ENCODE measurements around the gene C14orf180. TPM values are rescaled to one million over a fixed set of nuclear protein-coding genes. Genes with fewer than 3 reads are reported as not detected.

The C14orf180 gene
- total and polyA plus RNA-seq, 2 of the 8 experiments (the other 6 are each of a cell fraction or from before 2014, with no cell fraction given): not detected

DNA sequence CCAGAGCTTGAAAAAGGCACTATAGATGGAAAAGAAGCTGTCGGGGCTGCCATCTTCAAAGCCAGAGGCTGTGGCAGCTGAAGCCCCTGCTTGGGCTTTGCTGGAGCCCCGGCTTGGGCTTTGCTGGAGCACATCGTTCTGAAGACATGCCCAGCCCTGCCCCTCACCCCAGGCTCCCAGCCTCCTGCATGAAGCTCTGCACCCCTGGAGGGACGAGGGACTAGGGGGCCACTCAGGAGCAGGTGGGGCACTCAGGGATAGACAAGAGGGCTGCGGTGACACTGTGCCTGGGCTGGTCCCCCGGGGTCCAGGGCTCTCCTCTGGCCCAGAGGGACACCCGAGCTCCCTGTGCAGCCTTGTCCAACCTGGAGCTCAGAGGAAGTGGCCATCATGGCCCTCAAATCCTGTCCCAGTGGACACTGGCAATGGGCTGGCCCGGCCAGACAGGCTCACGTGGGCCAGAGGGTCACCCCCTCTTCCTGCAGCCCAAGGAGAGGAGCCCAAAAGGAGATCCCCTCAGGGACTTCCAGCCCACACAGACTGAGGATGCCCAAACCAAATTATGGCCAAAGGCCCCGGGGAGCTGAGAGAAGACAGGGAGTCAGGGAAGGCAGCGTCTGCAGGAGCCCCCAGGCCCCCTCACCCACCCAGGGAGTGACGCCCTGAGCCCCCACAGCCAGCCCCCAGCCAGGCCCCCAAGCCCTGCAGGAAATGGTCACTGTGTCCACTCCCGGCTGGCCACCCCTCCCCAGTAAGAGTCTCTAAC is 23.1 kb upstream of the C14orf180 start:
- H2AK5ac ChIP-seq (ENCODE audit: low read depth, low read length): no peak overlapping the region
- no peak overlapping the region for H3K27ac ChIP-seq (ENCODE audit: low read depth, low read length)
- H3K79me2 ChIP-seq (ENCODE audit: control insufficient read depth in 1 of 2, insufficient read depth in 2 of 2, low read length in 2 of 2): no peaks in the 10 kb centered on the region
- H3K4me1 ChIP-seq (replicated peaks in 1 of 4; ENCODE audit: control insufficient read depth in 3 of 4, insufficient read depth in 4 of 4, low read length in 3 of 4): no peaks in the 10 kb centered on the region
- H3K9me3 ChIP-seq (ENCODE audit: insufficient read depth in 2 of 2, low read depth in 1 of 2, low read length in 1 of 2): no peaks in the 10 kb centered on the region
- no peaks in the 10 kb centered on the region for H3K36me3 ChIP-seq (ENCODE audit: control insufficient read depth in 2 of 4, insufficient read depth in 4 of 4, low read length in 3 of 4)
- WGBS, 2 experiments (ENCODE audit: extremely low coverage in 1 of 2, insufficient coverage in 1 of 2, insufficient read length in 1 of 2, insufficient replicate concordance in 2 of 2, low coverage in 1 of 2, low lambda C conversion rate in 2 of 2, missing lambda C conversion rate in 1 of 2): 90% methylated on average over 11 of the region's 13 CpGs; no CpG with 5 or more reads in 1 of the 2 experiments
- no peak overlapping the region for H2BK5ac ChIP-seq (ENCODE audit: low read depth, low read length)
- H3K14ac ChIP-seq (ENCODE audit: insufficient read length): no peak overlapping the region
- no peak overlapping the region for H3K4me3 ChIP-seq (ENCODE audit: extremely low read depth in 1 of 4, insufficient read depth in 2 of 4, low read depth in 3 of 4, low read length in 4 of 4)
- no peak overlapping the region for H3K9ac ChIP-seq (replicated peaks in 1 of 4; ENCODE audit: extremely low read depth in 1 of 4, low read depth in 3 of 4, low read length in 3 of 4)
- no peak overlapping the region for H3K4me2 ChIP-seq (ENCODE audit: insufficient read depth in 1 of 2, low read depth in 2 of 2, low read length in 2 of 2)
- H2BK20ac ChIP-seq (ENCODE audit: low read length): no peak overlapping the region
- FAIRE-seq (no peak), DNase-seq (ENCODE audit: low read depth in 1 of 2, low spot score in 2 of 2) (no peak)
- no peak overlapping the region for H3K23ac ChIP-seq (ENCODE audit: insufficient read length)
- ChIA-PET CTCF (ENCODE audit: partially characterized antibody) (interaction anchor here (0.6 to 3.2 kb wide), 6 partner anchors 8 to 479 kb away, joined by 3 to 13 read pairs (median 3); no protein-coding TSS in a partner anchor), POLR2A (ENCODE audit: partially characterized antibody) (interaction anchor here (1.5 kb wide), 1 partner anchor 8 kb away, joined by 3 read pairs; no protein-coding TSS in a partner anchor)
- H3K27me3 ChIP-seq (replicated peaks in 1 of 4; ENCODE audit: control insufficient read depth in 3 of 4, extremely low read depth in 1 of 4, insufficient read depth in 3 of 4, low read length in 3 of 4): no peaks in the 10 kb centered on the region
- no peak overlapping the region for H4K91ac ChIP-seq (replicated peaks; ENCODE audit: insufficient read length, low read length)
- H3K4ac ChIP-seq (replicated peaks; ENCODE audit: insufficient read length, low read depth, low read length): no peak overlapping the region
- no peak overlapping the region for H2AFZ ChIP-seq (ENCODE audit: low read length)
- H3K79me1 ChIP-seq (ENCODE audit: low read depth, low read length): no peaks in the 10 kb centered on the region
- H4K20me1 ChIP-seq (replicated peaks in 1 of 2; ENCODE audit: control insufficient read depth in 1 of 2, insufficient read depth in 2 of 2, low read length in 2 of 2): peaks cover 0 to 3% of the 10 kb centered on the region in 2 experiments
- H2BK120ac ChIP-seq (replicated peaks; ENCODE audit: low read depth, low read length): no peak overlapping the region
- no peak overlapping the region for H2BK12ac ChIP-seq (ENCODE audit: low read depth, low read length)
- no peak overlapping the region for H3K56ac ChIP-seq (replicated peaks; ENCODE audit: insufficient read length, low read depth, low read length)
- no peak overlapping the region; the same call in 1 of the 2 replicates for H4K8ac ChIP-seq (ENCODE audit: extremely low read depth, insufficient read depth, low read length)
- H3K18ac ChIP-seq (ENCODE audit: extremely low read depth, low read length): no peak overlapping the region
- no peak overlapping the region for H4K5ac ChIP-seq (ENCODE audit: insufficient read length, low read depth, low read length)
- no peaks in the 10 kb centered on the region for H3K23me2 ChIP-seq (ENCODE audit: low read depth, low read length)
- no peak overlapping the region for H2BK15ac ChIP-seq (ENCODE audit: low read length)
- TF ChIP-seq CBX8 (IDR thresholded peaks at IDR 0.05; ENCODE audit: borderline replicate concordance, low read depth, low read length) (no peak), HDAC6 (IDR thresholded peaks at IDR 0.05; ENCODE audit: low read depth, low read length) (no peak), JUND (IDR thresholded peaks at IDR 0.05; ENCODE audit: low read length) (no peak), CTBP2 (IDR thresholded peaks at IDR 0.05; ENCODE audit: borderline replicate concordance, insufficient read depth, insufficient read length, low read length) (no peak), EZH2 (IDR thresholded peaks at IDR 0.05; ENCODE audit: low read depth, low read length, severe bottlenecking) (no peak), JUN (IDR thresholded peaks at IDR 0.05; ENCODE audit: low read depth, low read length) (no peak), SP4 (IDR thresholded peaks at IDR 0.05; ENCODE audit: low read length) (no peak), GABPA (IDR thresholded peaks at IDR 0.05; ENCODE audit: borderline replicate concordance, insufficient read depth, low read length) (no peak), TAF1 (IDR thresholded peaks at IDR 0.05; ENCODE audit: low read depth, low read length) (no peak), HDAC2 (IDR thresholded peaks at IDR 0.05; ENCODE audit: borderline replicate concordance in 1 of 2, low read depth in 2 of 2, low read length in 2 of 2) (no peak), TEAD4 (IDR thresholded peaks at IDR 0.05; ENCODE audit: low read depth, low read length) (no peak)
